ENCODE results near the gene ERC2.

The ERC2 gene

DNA sequence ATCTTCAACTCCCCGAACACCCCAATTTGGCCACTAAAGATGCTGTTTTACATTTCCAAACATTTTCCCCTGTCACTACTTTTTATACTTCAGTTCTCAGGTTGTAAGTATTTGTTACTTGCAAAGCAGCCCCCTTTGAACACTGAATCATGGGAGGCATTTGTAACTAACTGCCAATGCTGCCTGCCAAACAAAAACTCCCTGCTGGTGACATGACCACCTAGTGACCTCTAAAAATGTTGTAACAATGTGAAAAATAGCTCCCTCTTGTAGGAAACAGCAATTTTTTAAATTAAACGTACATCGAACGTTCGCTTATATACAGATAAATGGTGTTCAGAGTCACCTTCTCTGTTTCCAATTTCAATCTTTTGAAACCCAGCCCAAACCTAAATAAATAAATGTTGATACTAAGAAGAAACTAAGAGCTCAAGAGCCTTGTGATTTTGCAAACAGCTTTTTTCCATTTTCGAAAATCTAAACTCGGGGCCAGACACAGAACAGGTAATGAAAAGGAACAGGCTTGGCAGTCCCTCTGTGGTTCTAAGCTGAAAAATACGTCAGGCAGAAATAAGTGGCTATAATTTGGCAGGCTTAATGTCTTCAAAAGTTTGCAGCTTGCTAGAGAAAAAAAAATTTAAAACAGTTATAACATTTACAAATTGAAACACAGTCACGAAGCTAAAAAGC, 712.6 kb downstream of the ERC2 start:
- Histone ChIP-seq H3F3A (ENCODE audit: insufficient read depth) (no peaks in the 10 kb centered on the region), H3K4me2 (ENCODE audit: low read depth, low read length, poor library complexity, severe bottlenecking) (no peak overlapping the region), H3K9me2 (replicated peaks; ENCODE audit: insufficient read depth, low read length) (no peaks in the 10 kb centered on the region), H3K36me3 (ENCODE audit: low read length) (no peaks in the 10 kb centered on the region), H3K9ac (ENCODE audit: low read length) (no peak overlapping the region), H3K27me3 (ENCODE audit: low read length) (0 out of 2 replicates have a peak, but pooled peaks cover 2% of the 10 kb centered on the region), H3K27ac (ENCODE audit: low read depth, low read length) (no peak overlapping the region), H4K20me1 (ENCODE audit: low read depth, low read length) (no peaks in the 10 kb centered on the region), H2AFZ (ENCODE audit: low read depth, low read length, severe bottlenecking) (no peak overlapping the region), H3K79me2 (ENCODE audit: insufficient read depth, low read length) (no peaks in the 10 kb centered on the region), H3K4me3 (ENCODE audit: insufficient read depth, low read length, poor library complexity, severe bottlenecking) (no peak overlapping the region), H3K9me3 (ENCODE audit: insufficient read depth, low read length) (no peaks in the 10 kb centered on the region)
- TF ChIP-seq, protein P1, sequence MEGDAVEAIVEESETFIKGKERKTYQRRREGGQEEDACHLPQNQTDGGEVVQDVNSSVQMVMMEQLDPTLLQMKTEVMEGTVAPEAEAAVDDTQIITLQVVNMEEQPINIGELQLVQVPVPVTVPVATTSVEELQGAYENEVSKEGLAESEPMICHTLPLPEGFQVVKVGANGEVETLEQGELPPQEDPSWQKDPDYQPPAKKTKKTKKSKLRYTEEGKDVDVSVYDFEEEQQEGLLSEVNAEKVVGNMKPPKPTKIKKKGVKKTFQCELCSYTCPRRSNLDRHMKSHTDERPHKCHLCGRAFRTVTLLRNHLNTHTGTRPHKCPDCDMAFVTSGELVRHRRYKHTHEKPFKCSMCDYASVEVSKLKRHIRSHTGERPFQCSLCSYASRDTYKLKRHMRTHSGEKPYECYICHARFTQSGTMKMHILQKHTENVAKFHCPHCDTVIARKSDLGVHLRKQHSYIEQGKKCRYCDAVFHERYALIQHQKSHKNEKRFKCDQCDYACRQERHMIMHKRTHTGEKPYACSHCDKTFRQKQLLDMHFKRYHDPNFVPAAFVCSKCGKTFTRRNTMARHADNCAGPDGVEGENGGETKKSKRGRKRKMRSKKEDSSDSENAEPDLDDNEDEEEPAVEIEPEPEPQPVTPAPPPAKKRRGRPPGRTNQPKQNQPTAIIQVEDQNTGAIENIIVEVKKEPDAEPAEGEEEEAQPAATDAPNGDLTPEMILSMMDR (IDR thresholded peaks at IDR 0.05; ENCODE audit: insufficient read depth, low read length, poor library complexity, severe bottlenecking): no peak
- TF ChIP-seq EZH2phosphoT487 (conservative IDR thresholded peaks at IDR 0.05; ENCODE audit: low read length): no peak

DNA sequence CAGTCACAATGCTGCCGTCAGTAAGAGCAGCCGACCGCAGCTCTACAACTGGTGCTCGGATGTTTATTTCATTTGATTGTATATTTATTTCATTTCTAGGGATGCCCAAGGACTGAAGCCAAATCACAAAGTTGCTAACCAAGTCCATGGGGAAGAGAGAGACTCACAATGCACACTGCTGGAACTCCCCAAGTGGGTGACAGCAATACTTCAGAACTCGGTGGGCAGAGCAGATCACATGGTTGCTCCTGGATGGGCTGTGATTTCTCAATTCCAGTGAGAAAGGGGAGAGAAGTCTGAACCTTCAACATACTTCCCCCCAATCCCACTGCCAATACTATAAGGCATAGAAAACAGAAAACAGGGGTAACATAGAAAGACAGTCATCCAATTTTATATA, 715.4 kb downstream of the ERC2 start:
- no peak overlapping the region for H3K9ac ChIP-seq (ENCODE audit: low read length)
- no peak for TF ChIP-seq EZH2phosphoT487 (conservative IDR thresholded peaks at IDR 0.05; ENCODE audit: low read length)
- TF ChIP-seq, protein P1 (IDR thresholded peaks at IDR 0.05; ENCODE audit: insufficient read depth, low read length, poor library complexity, severe bottlenecking): no peak
- no peaks in the 10 kb centered on the region for H3K79me2 ChIP-seq (ENCODE audit: insufficient read depth, low read length)
- no peak overlapping the region for H2AFZ ChIP-seq (ENCODE audit: low read depth, low read length, severe bottlenecking)
- H3K27me3 ChIP-seq (ENCODE audit: low read length): no peaks in the 10 kb centered on the region
- H3K36me3 ChIP-seq (ENCODE audit: low read length): no peaks in the 10 kb centered on the region
- no peaks in the 10 kb centered on the region for H4K20me1 ChIP-seq (ENCODE audit: low read depth, low read length)
- H3K4me3 ChIP-seq (ENCODE audit: insufficient read depth, low read length, poor library complexity, severe bottlenecking): no peak overlapping the region
- H3K9me2 ChIP-seq (replicated peaks; ENCODE audit: insufficient read depth, low read length): no peaks in the 10 kb centered on the region
- no peak overlapping the region for H3K27ac ChIP-seq (ENCODE audit: low read depth, low read length)
- H3F3A ChIP-seq (ENCODE audit: insufficient read depth): no peaks in the 10 kb centered on the region
- H3K9me3 ChIP-seq (ENCODE audit: insufficient read depth, low read length): no peaks in the 10 kb centered on the region
- H3K4me2 ChIP-seq (ENCODE audit: low read depth, low read length, poor library complexity, severe bottlenecking): no peak overlapping the region

DNA sequence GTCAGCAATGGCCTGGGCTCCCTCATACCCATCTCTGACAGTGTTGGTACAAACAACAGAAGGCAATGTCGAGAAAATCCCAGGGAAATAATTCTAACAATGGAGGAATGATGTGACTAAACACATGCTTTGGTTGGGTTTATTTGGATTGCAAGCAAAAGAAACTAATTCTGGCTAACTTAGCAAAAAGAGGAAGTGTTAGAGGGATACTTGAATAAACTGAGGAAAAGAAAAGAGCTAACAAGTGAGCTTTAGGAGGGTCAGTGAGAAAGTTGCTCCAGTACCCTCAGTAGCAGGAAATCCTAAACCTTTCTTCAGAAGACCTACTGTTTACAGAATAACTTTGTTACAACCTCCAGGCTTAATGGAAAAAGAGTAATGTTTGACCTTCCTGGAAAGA, 716.5 kb downstream of the ERC2 start:
- H3K4me2 ChIP-seq (ENCODE audit: low read depth, low read length, poor library complexity, severe bottlenecking): no peak overlapping the region
- H3K4me3 ChIP-seq (ENCODE audit: insufficient read depth, low read length, poor library complexity, severe bottlenecking): no peak overlapping the region
- no peaks in the 10 kb centered on the region for H3F3A ChIP-seq (ENCODE audit: insufficient read depth)
- H3K36me3 ChIP-seq (ENCODE audit: low read length): no peaks in the 10 kb centered on the region
- H3K9ac ChIP-seq (ENCODE audit: low read length): no peak overlapping the region
- TF ChIP-seq EZH2phosphoT487 (conservative IDR thresholded peaks at IDR 0.05; ENCODE audit: low read length): no peak
- TF ChIP-seq, protein P1 (IDR thresholded peaks at IDR 0.05; ENCODE audit: insufficient read depth, low read length, poor library complexity, severe bottlenecking): no peak
- no peaks in the 10 kb centered on the region for H3K9me3 ChIP-seq (ENCODE audit: insufficient read depth, low read length)
- no peaks in the 10 kb centered on the region for H3K27me3 ChIP-seq (ENCODE audit: low read length)
- no peaks in the 10 kb centered on the region for H3K9me2 ChIP-seq (replicated peaks; ENCODE audit: insufficient read depth, low read length)
- no peak overlapping the region for H3K27ac ChIP-seq (ENCODE audit: low read depth, low read length)
- H2AFZ ChIP-seq (ENCODE audit: low read depth, low read length, severe bottlenecking): no peak overlapping the region
- H3K79me2 ChIP-seq (ENCODE audit: insufficient read depth, low read length): no peaks in the 10 kb centered on the region
- H4K20me1 ChIP-seq (ENCODE audit: low read depth, low read length): no peaks in the 10 kb centered on the region

Data from SU-DHL-6 (cell line).